Tibial nerve (tissue), 4 donors: Measurements from ENCODE around the gene MAPK8IP1. TPM values are rescaled to one million over a fixed set of nuclear protein-coding genes. Genes with fewer than 3 reads are reported as not detected.
A peak's percentile ranks its signal among the peaks of the same experiment; 100 is the strongest.

Experiments used
- DNase-seq, 2 donors: peaks; one replicate each; pipeline ENCODE4 v3.0.0-alpha.2; 2019; ENCODE audit warnings: low spot score in 2 of 2
- H3K27ac ChIP-seq, 4 donors: fragments of 200-600 bp; sonication (generic) in 3 of 4; one replicate each; pipeline ENCODE4 v1.5.1; 2017 to 2019; ENCODE audit warnings: mild to moderate bottlenecking in 1 of 4
- H3K27me3 ChIP-seq, 2 donors: fragments of 200-600 bp; sonication (generic) in 1 of 2; one replicate each; pipeline versions ENCODE4 v1.5.1 to v1.6.0; 2017 to 2019
- H3K36me3 ChIP-seq, 3 donors: fragments of 200-600 bp; sonication (generic); one replicate each; pipeline ENCODE4 v1.5.1; 2018 to 2019
- H3K4me1 ChIP-seq, 4 donors: fragments of 200-600 bp; sonication (generic) in 3 of 4; one replicate each; pipeline ENCODE4 v1.5.1; 2017 to 2019
- H3K4me3 ChIP-seq, 4 donors: fragments of 200-600 bp; sonication (generic) in 3 of 4; one replicate each; pipeline ENCODE4 v1.5.1; 2017 to 2019; ENCODE audit warnings: mild to moderate bottlenecking in 1 of 4, moderate library complexity in 1 of 4
- H3K9me3 ChIP-seq, 4 donors: fragments of 200-600 bp; sonication (generic) in 3 of 4; one replicate each; pipeline ENCODE4 v1.5.1; 2017 to 2019
- CTCF ChIP-seq, 5 experiments: fragments of 200-600 bp in 3 of 5; fragments of 450-650 bp in 2 of 5; sonication (generic) in 3 of 5; IDR thresholded peaks; one replicate each; pipeline ENCODE4 v1.5.1; 2016 to 2019; ENCODE audit warnings: antibody characterized with exemption in 5 of 5, mild to moderate bottlenecking in 3 of 5, moderate library complexity in 2 of 5
- EP300 ChIP-seq, 2 donors: sonication (generic); formaldehyde crosslinking; IDR thresholded peaks; one replicate each; pipeline ENCODE4 v1.6.1; 2017; ENCODE audit warnings: antibody characterized with exemption in 2 of 2, mild to moderate bottlenecking in 1 of 2
- POLR2A ChIP-seq, 2 donors: fragments of 450-650 bp; IDR thresholded peaks; one replicate each; pipeline ENCODE4 v1.6.1; 2017; ENCODE audit warnings: antibody characterized with exemption in 2 of 2, mild to moderate bottlenecking in 2 of 2, moderate library complexity in 2 of 2
- WGBS, 2 donors: methylation state at CpG; one replicate each; pipeline ENCODE4 v1.1.5; 2018; 5-methylcytosine and 5-hydroxymethylcytosine counted together
- total RNA-seq, 4 donors: library from RNA; depleted of rRNA; stranded (reverse); fragments of >200 nt; gene quantifications; one replicate each; pipeline ENCODE4 v1.1.0, GENCODE V29; 2016

MAPK8IP1 gene
- total RNA-seq, 4 donors from 2014 or later, result 165 to 298 (median 230) TPM

GRCh38 chr11:45927332-45927683 is 41.9 kb downstream of the MAPK8IP1 start:
- Histone ChIP-seq H3K4me3 (no peak overlapping the region), H3K27ac (no peak overlapping the region), H3K36me3 (peaks cover 0 to 25% (median 0%) of the 10 kb centered on the region in 3 donors), H3K27me3 (peaks cover 0 to 20% of the 10 kb centered on the region in 2 donors), H3K9me3 (no peaks in the 10 kb centered on the region), H3K4me1 (peaks cover 0 to 33% (median 11%) of the 10 kb centered on the region in 4 donors)
- 75 to 79% methylated on average over 13 to 15 of the region's 15 CpGs for WGBS, 2 donors
- DNase-seq, result no peak
- TF ChIP-seq POLR2A (IDR thresholded peaks at IDR 0.05), result no peak
- no peak for TF ChIP-seq EP300 (IDR thresholded peaks at IDR 0.05)
- no peak for TF ChIP-seq CTCF (IDR thresholded peaks at IDR 0.05)

- TF ChIP-seq CTCF (IDR thresholded peaks at IDR 0.05) (no peak), POLR2A (IDR thresholded peaks at IDR 0.05) (no peak), EP300 (IDR thresholded peaks at IDR 0.05) (no peak)
- H3K4me1 ChIP-seq, result peaks cover 0 to 28% (median 5%) of the 10 kb centered on the region in 4 donors
- H3K9me3 ChIP-seq, result no peaks in the 10 kb centered on the region
- DNase-seq, result no peak
- no peak overlapping the region for H3K27ac ChIP-seq
- H3K27me3 ChIP-seq, result peaks cover 0 to 16% of the 10 kb centered on the region in 2 donors
- peaks cover 0 to 30% (median 0%) of the 10 kb centered on the region in 3 donors for H3K36me3 ChIP-seq
- WGBS, 2 donors, result 92 to 100% methylated on average over 2 to 21 of the region's 27 CpGs
- H3K4me3 ChIP-seq, result no peak overlapping the region
These were observed 42.4 kb downstream of the MAPK8IP1 start for GRCh38 chr11:45927684-45928413.

GRCh38 chr11:45928535-45929215 is 43.2 kb downstream of the MAPK8IP1 start:
- H3K36me3 ChIP-seq, result peaks cover 0 to 38% (median 0%) of the 10 kb centered on the region in 3 donors
- peaks cover 0 to 23% (median 3%) of the 10 kb centered on the region in 4 donors for H3K4me1 ChIP-seq
- H3K27ac ChIP-seq, result no peak overlapping the region
- TF ChIP-seq CTCF (IDR thresholded peaks at IDR 0.05), result no peak
- no peak for TF ChIP-seq EP300 (IDR thresholded peaks at IDR 0.05)
- TF ChIP-seq POLR2A (IDR thresholded peaks at IDR 0.05), result no peak
- DNase-seq, result no peak
- H3K27me3 ChIP-seq, result peaks cover 0 to 9% of the 10 kb centered on the region in 2 donors
- no peak overlapping the region for H3K4me3 ChIP-seq
- 75 to 76% methylated on average over 11 to 13 of the region's 13 CpGs for WGBS, 2 donors
- no peaks in the 10 kb centered on the region for H3K9me3 ChIP-seq

- WGBS, 2 donors, result 62 to 66% methylated on average over 10 of the region's 10 CpGs
These were observed 44.1 kb downstream of the MAPK8IP1 start for GRCh38 chr11:45929486-45930030.

More at GRCh38 chr11:45929486-45930030, 44.1 kb downstream of the MAPK8IP1 start:
- H3K36me3 ChIP-seq, result peaks cover 0 to 47% (median 0%) of the 10 kb centered on the region in 3 donors
- no peak for DNase-seq
- H3K4me3 ChIP-seq, result no peak overlapping the region
- H3K27ac ChIP-seq, result peak overlapping the region in 1 of 4 donors; percentile 28
- H3K4me1 ChIP-seq, result peaks cover 0 to 23% (median 3%) of the 10 kb centered on the region in 4 donors
- TF ChIP-seq POLR2A (IDR thresholded peaks at IDR 0.05) (no peak), CTCF (IDR thresholded peaks at IDR 0.05) (no peak), EP300 (IDR thresholded peaks at IDR 0.05) (no peak)
- H3K9me3 ChIP-seq, result no peaks in the 10 kb centered on the region
- H3K27me3 ChIP-seq, result peaks cover 0 to 2% of the 10 kb centered on the region in 2 donors
